ENCODE results near the gene OLA1. TPM values are rescaled to one million over a fixed set of nuclear protein-coding genes. Genes with fewer than 3 reads are reported as not detected.
A peak's percentile ranks its signal among the peaks of the same experiment; 100 is the strongest.

The OLA1 gene
- total RNA-seq, 1 experiment from 2014 or later: 126 TPM

GRCh38 chr2:174051741-174052583, 196.4 kb downstream of the OLA1 start:
- POLR2A ChIA-PET: no interaction called here
- CTCF ChIA-PET: no interaction called here
- H3K4me1 ChIP-seq (ENCODE audit: control insufficient read depth, insufficient read depth, low read length): 0 out of 2 replicates have a peak, but pooled peaks cover 2% of the 10 kb centered on the region
- DNase-seq (ENCODE audit: low read depth, low spot score) (no peak), ATAC-seq (peak; percentile 42; the same call in 1 of the 2 replicates)
- H3K36me3 ChIP-seq (ENCODE audit: control insufficient read depth, insufficient read depth, low read length): no peaks in the 10 kb centered on the region
- no peak overlapping the region for H3K27ac ChIP-seq (ENCODE audit: low read length)
- TF ChIP-seq, protein P1, sequence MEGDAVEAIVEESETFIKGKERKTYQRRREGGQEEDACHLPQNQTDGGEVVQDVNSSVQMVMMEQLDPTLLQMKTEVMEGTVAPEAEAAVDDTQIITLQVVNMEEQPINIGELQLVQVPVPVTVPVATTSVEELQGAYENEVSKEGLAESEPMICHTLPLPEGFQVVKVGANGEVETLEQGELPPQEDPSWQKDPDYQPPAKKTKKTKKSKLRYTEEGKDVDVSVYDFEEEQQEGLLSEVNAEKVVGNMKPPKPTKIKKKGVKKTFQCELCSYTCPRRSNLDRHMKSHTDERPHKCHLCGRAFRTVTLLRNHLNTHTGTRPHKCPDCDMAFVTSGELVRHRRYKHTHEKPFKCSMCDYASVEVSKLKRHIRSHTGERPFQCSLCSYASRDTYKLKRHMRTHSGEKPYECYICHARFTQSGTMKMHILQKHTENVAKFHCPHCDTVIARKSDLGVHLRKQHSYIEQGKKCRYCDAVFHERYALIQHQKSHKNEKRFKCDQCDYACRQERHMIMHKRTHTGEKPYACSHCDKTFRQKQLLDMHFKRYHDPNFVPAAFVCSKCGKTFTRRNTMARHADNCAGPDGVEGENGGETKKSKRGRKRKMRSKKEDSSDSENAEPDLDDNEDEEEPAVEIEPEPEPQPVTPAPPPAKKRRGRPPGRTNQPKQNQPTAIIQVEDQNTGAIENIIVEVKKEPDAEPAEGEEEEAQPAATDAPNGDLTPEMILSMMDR (IDR thresholded peaks at IDR 0.05): no peak
- no peak for TF ChIP-seq SIN3A (IDR thresholded peaks at IDR 0.05; ENCODE audit: borderline replicate concordance, insufficient read depth, low read depth, low read length)
- no peak for TF ChIP-seq POLR2AphosphoS5 (IDR thresholded peaks at IDR 0.05; ENCODE audit: low read depth, low read length)
- TF ChIP-seq, protein P2, sequence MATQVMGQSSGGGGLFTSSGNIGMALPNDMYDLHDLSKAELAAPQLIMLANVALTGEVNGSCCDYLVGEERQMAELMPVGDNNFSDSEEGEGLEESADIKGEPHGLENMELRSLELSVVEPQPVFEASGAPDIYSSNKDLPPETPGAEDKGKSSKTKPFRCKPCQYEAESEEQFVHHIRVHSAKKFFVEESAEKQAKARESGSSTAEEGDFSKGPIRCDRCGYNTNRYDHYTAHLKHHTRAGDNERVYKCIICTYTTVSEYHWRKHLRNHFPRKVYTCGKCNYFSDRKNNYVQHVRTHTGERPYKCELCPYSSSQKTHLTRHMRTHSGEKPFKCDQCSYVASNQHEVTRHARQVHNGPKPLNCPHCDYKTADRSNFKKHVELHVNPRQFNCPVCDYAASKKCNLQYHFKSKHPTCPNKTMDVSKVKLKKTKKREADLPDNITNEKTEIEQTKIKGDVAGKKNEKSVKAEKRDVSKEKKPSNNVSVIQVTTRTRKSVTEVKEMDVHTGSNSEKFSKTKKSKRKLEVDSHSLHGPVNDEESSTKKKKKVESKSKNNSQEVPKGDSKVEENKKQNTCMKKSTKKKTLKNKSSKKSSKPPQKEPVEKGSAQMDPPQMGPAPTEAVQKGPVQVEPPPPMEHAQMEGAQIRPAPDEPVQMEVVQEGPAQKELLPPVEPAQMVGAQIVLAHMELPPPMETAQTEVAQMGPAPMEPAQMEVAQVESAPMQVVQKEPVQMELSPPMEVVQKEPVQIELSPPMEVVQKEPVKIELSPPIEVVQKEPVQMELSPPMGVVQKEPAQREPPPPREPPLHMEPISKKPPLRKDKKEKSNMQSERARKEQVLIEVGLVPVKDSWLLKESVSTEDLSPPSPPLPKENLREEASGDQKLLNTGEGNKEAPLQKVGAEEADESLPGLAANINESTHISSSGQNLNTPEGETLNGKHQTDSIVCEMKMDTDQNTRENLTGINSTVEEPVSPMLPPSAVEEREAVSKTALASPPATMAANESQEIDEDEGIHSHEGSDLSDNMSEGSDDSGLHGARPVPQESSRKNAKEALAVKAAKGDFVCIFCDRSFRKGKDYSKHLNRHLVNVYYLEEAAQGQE (IDR thresholded peaks at IDR 0.05; ENCODE audit: insufficient read depth in 1 of 2, low read depth in 2 of 2, low read length in 1 of 2): no peak
- no peak for TF ChIP-seq TCF7L2 (IDR thresholded peaks at IDR 0.05; ENCODE audit: low read depth, low read length)
- H3K27me3 ChIP-seq (ENCODE audit: control insufficient read depth, insufficient read depth, low read length): no peaks in the 10 kb centered on the region
- H3K9me3 ChIP-seq (ENCODE audit: control insufficient read depth, insufficient read depth, low read depth, low read length): no peaks in the 10 kb centered on the region
- in situ Hi-C loops (cut with HindIII; ENCODE audit: low pct_unique_long_range_greater_than_20kb, low sequenced_read_pairs): no loop called here
- no TSS peak for BruUV-seq (replicated peaks)
- intact Hi-C loops (cut with micrococcal nuclease; ENCODE audit: unreplicated experiment): no loop called here
- H3K4me3 ChIP-seq (ENCODE audit: low read depth in 2 of 2, low read length in 2 of 2): no peak overlapping the region

GRCh38 chr2:174051068-174051467, 197.3 kb downstream of the OLA1 start:
- 0 out of 2 replicates have a peak, but pooled peaks cover 2% of the 10 kb centered on the region for H3K4me1 ChIP-seq (ENCODE audit: control insufficient read depth, insufficient read depth, low read length)
- H3K4me3 ChIP-seq (ENCODE audit: low read depth in 2 of 2, low read length in 2 of 2): no peak overlapping the region
- intact Hi-C loops (cut with micrococcal nuclease; ENCODE audit: unreplicated experiment) (no loop called here), in situ Hi-C loops (cut with HindIII; ENCODE audit: low pct_unique_long_range_greater_than_20kb, low sequenced_read_pairs) (no loop called here)
- POLR2A ChIA-PET: no interaction called here
- no peaks in the 10 kb centered on the region for H3K9me3 ChIP-seq (ENCODE audit: control insufficient read depth, insufficient read depth, low read depth, low read length)
- no peaks in the 10 kb centered on the region for H3K27me3 ChIP-seq (ENCODE audit: control insufficient read depth, insufficient read depth, low read length)
- DNase-seq (ENCODE audit: low read depth, low spot score) (no peak), ATAC-seq (no peak)
- TF ChIP-seq TCF7L2 (IDR thresholded peaks at IDR 0.05; ENCODE audit: low read depth, low read length): no peak
- CTCF ChIA-PET: no interaction called here
- no peak overlapping the region for H3K27ac ChIP-seq (ENCODE audit: low read length)
- no TSS peak for BruUV-seq (replicated peaks)
- no peaks in the 10 kb centered on the region for H3K36me3 ChIP-seq (ENCODE audit: control insufficient read depth, insufficient read depth, low read length)

DNA sequence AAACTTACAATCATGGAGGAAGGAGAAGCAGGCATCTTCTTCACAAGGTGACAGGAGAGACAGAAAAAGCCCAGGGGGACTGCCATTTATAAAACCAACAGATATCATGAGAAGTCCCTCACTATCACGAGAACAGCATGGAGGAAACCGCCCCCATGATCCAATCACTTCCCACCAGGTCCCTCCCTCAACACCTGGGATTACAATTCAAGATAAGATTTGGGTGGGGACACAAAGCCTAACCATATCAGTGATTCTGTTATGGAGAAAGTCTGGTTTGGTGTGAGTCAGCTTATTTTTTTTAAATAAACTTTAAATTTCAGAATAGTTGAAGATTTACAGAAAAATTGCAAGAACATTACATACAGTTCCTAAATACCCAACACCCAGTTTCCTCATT, 198.4 kb downstream of the OLA1 start:
- 0 out of 2 replicates have a peak, but pooled peaks cover 2% of the 10 kb centered on the region for H3K4me1 ChIP-seq (ENCODE audit: control insufficient read depth, insufficient read depth, low read length)
- no peaks in the 10 kb centered on the region for H3K36me3 ChIP-seq (ENCODE audit: control insufficient read depth, insufficient read depth, low read length)
- in situ Hi-C loops (cut with HindIII; ENCODE audit: low pct_unique_long_range_greater_than_20kb, low sequenced_read_pairs): no loop called here
- no TSS peak for BruUV-seq (replicated peaks)
- TF ChIP-seq TCF7L2 (IDR thresholded peaks at IDR 0.05; ENCODE audit: low read depth, low read length): no peak
- no peak for TF ChIP-seq POLR2AphosphoS5 (IDR thresholded peaks at IDR 0.05; ENCODE audit: low read depth, low read length)
- TF ChIP-seq, protein P1 (IDR thresholded peaks at IDR 0.05): no peak
- TF ChIP-seq, protein P2 (IDR thresholded peaks at IDR 0.05; ENCODE audit: insufficient read depth in 1 of 2, low read depth in 2 of 2, low read length in 1 of 2): no peak
- TF ChIP-seq SIN3A (IDR thresholded peaks at IDR 0.05; ENCODE audit: borderline replicate concordance, insufficient read depth, low read depth, low read length): no peak
- H3K9me3 ChIP-seq (ENCODE audit: control insufficient read depth, insufficient read depth, low read depth, low read length): no peaks in the 10 kb centered on the region
- ATAC-seq (no peak), DNase-seq (ENCODE audit: low read depth, low spot score) (no peak)
- H3K4me3 ChIP-seq (ENCODE audit: low read depth in 2 of 2, low read length in 2 of 2): no peak overlapping the region
- no peak overlapping the region for H3K27ac ChIP-seq (ENCODE audit: low read length)
- intact Hi-C loops (cut with micrococcal nuclease; ENCODE audit: unreplicated experiment): no loop called here
- H3K27me3 ChIP-seq (ENCODE audit: control insufficient read depth, insufficient read depth, low read length): no peaks in the 10 kb centered on the region
- ChIA-PET CTCF (no interaction called here), POLR2A (interaction anchor here (0.5 kb wide), 1 partner anchor 339 kb away, joined by 3 read pairs; no protein-coding TSS in a partner anchor)
